ENCODE measurements around the gene MTHFD2L.

The MTHFD2L gene

GRCh38 chr4:74309223-74309622 lies 151.3 kb downstream of the MTHFD2L start:
- no peaks in the 10 kb centered on the region for H3K9me3 ChIP-seq
- no peak for TF ChIP-seq CTCF (IDR thresholded peaks at IDR 0.05)
- H3K27me3 ChIP-seq = no peaks in the 10 kb centered on the region
- no peak overlapping the region for H3K4me3 ChIP-seq (ENCODE audit: low read depth in 1 of 2, low read length in 1 of 2)
- no peaks in the 10 kb centered on the region for H3K4me1 ChIP-seq (ENCODE audit: control insufficient read depth in 1 of 2, insufficient read depth in 1 of 2, low read depth in 1 of 2, low read length in 1 of 2)
- no peaks in the 10 kb centered on the region for H3K36me3 ChIP-seq
- H3K27ac ChIP-seq = no peak overlapping the region

- no peaks in the 10 kb centered on the region for H3K27me3 ChIP-seq
- H3K4me3 ChIP-seq (ENCODE audit: low read depth in 1 of 2, low read length in 1 of 2) = no peak overlapping the region
- no peaks in the 10 kb centered on the region for H3K36me3 ChIP-seq
- H3K27ac ChIP-seq = no peak overlapping the region
- no peak for TF ChIP-seq CTCF (IDR thresholded peaks at IDR 0.05)
- H3K4me1 ChIP-seq (ENCODE audit: control insufficient read depth in 1 of 2, insufficient read depth in 1 of 2, low read depth in 1 of 2, low read length in 1 of 2) = no peaks in the 10 kb centered on the region
- no peaks in the 10 kb centered on the region for H3K9me3 ChIP-seq
Observed at GRCh38 chr4:74311696-74312313, 153.9 kb downstream of the MTHFD2L start.

DNA sequence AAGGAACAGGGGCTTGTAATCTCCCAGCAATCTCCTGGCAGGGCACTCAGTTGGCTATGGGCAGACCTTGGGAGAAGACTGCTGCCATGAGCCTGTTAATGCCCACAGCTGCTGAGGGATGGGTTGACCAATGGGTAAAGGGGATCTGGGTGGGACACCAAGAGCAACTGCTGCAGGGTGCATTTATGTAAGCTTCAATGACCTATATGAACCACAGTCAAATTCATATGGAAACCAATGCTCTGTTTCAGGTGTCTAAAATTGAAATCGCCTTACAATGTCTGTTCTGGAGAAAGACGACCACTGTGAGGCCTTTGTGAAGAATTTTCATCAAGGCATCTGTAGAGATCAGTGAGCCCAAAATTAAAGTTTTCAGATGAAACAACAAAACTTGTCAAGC lies 156.4 kb downstream of the MTHFD2L start:
- TF ChIP-seq CTCF (IDR thresholded peaks at IDR 0.05) = no peak
- Histone ChIP-seq H3K4me3 (ENCODE audit: low read depth in 1 of 2, low read length in 1 of 2) (no peak overlapping the region), H3K9me3 (no peaks in the 10 kb centered on the region), H3K27ac (no peak overlapping the region), H3K4me1 (ENCODE audit: control insufficient read depth in 1 of 2, insufficient read depth in 1 of 2, low read depth in 1 of 2, low read length in 1 of 2) (no peaks in the 10 kb centered on the region), H3K36me3 (no peaks in the 10 kb centered on the region), H3K27me3 (no peaks in the 10 kb centered on the region)

GRCh38 chr4:74314944-74315343 lies 157.0 kb downstream of the MTHFD2L start:
- Histone ChIP-seq H3K9me3 (no peaks in the 10 kb centered on the region), H3K27ac (no peak overlapping the region), H3K4me1 (ENCODE audit: control insufficient read depth in 1 of 2, insufficient read depth in 1 of 2, low read depth in 1 of 2, low read length in 1 of 2) (no peaks in the 10 kb centered on the region), H3K36me3 (no peaks in the 10 kb centered on the region), H3K27me3 (no peaks in the 10 kb centered on the region), H3K4me3 (ENCODE audit: low read depth in 1 of 2, low read length in 1 of 2) (no peak overlapping the region)
- no peak for TF ChIP-seq CTCF (IDR thresholded peaks at IDR 0.05)

GRCh38 chr4:74315376-74315775 lies 157.5 kb downstream of the MTHFD2L start:
- H3K27ac ChIP-seq = no peak overlapping the region
- TF ChIP-seq CTCF (IDR thresholded peaks at IDR 0.05) = no peak

More at GRCh38 chr4:74315376-74315775, 157.5 kb downstream of the MTHFD2L start:
- Histone ChIP-seq H3K27me3 (no peaks in the 10 kb centered on the region), H3K4me1 (ENCODE audit: control insufficient read depth in 1 of 2, insufficient read depth in 1 of 2, low read depth in 1 of 2, low read length in 1 of 2) (peaks cover 0 to under 1% of the 10 kb centered on the region in 2 experiments), H3K4me3 (ENCODE audit: low read depth in 1 of 2, low read length in 1 of 2) (no peak overlapping the region), H3K9me3 (no peaks in the 10 kb centered on the region), H3K36me3 (no peaks in the 10 kb centered on the region)
